Activated naive CD4-positive, alpha-beta T cell treated with Interleukin-2 at 50 U/mL for 16 hours (primary cell): ENCODE measurements around the gene SRGN.
"Not testable (repeated sequence)": the region's sequence is repeated elsewhere in the genome, so short reads cannot be mapped to it uniquely, and the experiment has no call there.

Source experiments
- DNase-seq: peaks from one replicate; pipeline ENCODE4 v3.0.0-alpha.2; 2020

SRGN gene, protein sequence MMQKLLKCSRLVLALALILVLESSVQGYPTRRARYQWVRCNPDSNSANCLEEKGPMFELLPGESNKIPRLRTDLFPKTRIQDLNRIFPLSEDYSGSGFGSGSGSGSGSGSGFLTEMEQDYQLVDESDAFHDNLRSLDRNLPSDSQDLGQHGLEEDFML

DNA sequence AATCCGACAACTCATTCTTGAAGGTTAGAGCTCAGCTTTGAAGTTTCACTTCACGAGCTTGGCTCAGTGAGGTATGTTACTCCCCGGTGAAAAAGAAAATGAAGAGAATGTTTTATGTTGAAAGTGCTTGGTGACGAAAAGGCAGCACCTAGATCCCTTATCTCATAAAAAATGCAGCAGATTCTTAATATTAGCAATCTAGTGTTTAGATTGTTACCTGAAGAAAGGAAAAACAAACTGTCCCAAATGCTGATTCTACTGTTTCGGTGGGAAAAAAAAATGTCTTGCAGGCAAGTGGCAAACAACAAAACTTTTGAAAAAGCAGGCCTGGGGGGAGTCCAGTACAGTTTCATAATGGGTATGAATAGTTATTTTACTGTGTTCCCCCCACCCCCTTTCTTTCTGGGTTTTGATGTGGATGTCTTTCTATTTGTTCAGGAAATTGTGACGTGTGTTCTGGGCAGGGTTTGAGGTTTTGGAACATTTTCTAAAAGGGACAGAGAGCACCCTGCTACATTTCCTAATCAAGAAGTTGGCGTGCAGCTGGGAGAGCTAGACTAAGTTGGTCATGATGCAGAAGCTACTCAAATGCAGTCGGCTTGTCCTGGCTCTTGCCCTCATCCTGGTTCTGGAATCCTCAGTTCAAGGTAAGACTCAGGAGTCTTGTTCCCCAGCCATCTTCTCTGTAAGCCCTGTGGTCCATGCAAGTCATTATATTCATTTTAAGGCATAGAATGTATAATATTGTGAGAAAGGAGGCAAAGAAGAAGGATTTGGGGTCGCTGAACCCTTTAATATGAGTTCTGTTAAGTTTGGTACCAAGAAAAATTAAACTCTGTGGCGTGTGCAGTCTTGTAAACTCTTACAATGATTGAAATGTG lies at the start of gene SRGN:
TSS of gene SRGN (plus strand) at position 514 of the 881 bp plus-strand sequence. CDS start at position 569, 55 bp downstream.
- DNase-seq, result peak; percentile 76

DNA sequence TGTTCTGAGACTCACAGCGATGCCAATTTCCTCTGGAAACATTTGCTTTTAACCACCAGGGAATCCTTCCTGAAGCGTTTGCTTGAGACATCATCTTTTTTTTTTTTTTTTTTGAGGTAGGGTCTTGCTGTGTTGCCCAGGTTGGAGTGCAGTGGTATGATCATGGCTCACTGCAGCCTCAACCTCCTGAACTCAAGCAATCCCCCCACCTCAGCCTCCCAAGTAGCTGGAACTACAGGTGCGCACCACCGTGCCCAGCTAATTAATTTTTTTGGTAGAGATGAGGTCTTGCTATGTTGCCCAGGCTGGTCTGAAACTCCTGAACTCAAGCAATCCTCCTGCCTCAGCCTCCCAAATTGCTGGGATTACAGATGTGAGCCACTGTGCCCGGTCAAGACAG lies 47.0 kb upstream of the SRGN start:
- not testable (repeated sequence) for DNase-seq

DNA sequence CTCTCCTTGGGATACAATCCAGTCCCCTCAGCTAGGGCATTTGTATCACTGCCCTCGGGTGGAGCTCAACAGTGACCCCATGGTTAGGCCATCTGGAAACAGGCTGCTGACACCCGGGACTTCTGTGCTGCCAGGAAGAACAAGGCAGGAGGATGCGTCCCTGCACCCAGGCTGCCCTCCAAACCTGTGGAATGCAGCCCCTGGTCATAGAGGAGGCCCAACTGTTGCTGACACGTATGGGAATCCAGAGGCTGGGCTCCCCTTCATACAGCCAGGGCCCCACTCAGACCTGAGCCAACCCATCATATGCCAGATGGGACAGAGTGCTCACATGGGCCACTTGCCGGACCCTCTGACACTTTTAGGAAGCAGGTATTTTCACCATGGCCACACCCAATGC lies 45.5 kb upstream of the SRGN start:
- no peak for DNase-seq

DNA sequence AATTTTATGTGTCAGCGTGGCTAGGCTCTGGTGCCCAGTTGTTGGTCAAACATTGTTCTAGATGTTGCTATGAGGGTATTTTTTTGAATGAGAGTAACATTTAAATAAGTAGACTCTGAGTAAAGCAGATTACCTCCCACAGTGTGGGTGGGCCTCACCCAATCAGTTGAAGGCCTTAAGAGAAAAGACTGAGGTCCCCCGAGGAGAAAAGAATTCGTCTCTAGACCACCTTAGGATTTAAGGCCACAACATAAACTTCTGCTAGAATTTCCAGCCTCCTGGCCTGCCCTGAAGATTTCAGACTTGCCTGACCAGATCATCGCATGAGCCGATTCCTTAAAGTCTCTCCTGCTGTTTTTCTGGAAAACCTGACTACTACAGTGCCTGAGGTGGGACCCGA lies 45.1 kb upstream of the SRGN start:
- DNase-seq, result no peak

DNA sequence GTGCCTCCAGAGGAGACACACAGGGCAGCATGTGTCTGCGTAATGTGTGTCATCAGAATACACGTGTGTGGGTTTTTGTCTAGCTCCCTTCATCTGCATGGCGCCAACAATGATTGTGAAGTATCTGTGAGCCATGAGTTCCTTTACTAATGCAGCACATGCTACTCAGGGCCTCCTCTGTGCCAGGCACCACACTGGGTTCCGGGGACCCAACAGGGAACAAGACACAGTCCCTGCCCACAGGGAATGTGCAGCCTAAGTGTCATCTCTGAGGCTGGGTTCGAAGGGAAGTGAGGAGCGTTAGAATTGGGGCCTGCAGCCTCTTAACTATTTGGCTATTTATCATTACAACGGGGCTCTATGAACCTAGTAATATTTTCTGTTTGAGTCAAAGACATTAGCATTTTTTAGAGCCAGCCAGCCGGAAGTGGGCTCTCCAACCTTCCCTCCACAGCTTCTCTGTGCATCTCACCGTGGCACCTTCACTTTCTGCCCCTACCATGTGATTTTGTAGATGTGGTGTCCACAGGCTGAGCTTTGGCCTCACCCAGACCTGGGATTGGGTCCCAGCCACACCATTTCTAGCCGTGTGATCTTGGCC lies 43.9 kb upstream of the SRGN start:
- peak; percentile 49 for DNase-seq

DNA sequence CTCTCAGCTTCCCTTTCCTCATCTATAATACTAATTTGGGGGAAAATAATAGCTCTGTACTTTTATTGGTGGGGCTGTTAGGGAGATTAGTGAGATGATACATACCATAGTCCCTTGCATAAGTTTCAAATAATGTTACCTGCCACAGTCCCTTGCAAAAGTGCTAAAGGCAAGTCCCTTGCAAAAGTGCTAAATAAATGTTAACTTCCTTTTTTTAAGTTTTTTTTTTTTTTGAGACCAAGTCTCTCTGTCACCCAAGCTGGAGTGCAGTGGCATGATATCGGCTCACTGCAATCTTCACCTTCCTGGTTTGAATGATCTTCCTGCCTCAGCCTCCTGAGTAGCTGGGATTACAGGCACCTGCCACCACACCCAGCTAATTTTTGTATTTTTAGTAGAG lies 43.4 kb upstream of the SRGN start:
- DNase-seq, result no peak

DNA sequence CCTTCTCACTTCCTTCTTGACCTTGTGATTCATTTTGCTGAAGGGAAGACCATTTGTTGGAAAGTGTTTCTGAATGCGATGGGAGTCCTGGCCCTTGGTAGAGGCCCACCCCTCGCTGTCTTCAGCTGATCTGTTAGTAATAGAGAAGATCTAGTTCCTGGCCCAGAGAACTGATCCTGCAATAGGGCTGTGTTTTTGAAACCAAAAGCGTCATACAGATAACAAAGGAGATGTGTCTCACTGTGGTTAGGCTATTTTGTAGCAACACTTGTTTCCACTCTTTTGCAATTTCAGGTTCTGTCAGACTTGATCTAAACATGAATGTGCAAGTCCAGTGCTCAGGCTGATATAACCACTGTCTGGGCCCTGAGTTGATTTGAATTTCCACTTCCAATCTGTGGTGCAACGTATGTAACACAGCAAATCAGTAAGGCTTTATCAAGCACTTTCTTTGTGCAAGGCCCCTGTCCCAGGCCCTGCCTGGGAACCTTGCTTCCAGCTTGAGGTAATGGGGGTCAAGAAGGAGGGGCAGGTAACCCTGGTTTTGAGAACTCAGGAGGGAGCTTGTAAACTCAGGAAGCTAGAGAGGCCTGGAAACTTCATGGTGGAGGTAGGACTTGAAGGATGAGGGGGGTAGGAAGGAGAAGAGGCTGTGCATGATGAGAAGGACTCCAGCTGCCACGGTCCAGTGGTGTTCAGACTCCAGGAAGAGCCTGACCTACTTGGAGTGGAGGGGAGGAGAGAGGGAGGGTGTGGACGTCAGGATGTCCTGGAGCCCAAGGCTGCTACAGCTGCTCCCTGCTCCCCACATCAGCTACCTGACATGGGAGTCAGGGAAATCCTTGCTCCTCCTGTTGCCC lies 42.2 kb upstream of the SRGN start:
- peak; percentile 50 for DNase-seq

DNA sequence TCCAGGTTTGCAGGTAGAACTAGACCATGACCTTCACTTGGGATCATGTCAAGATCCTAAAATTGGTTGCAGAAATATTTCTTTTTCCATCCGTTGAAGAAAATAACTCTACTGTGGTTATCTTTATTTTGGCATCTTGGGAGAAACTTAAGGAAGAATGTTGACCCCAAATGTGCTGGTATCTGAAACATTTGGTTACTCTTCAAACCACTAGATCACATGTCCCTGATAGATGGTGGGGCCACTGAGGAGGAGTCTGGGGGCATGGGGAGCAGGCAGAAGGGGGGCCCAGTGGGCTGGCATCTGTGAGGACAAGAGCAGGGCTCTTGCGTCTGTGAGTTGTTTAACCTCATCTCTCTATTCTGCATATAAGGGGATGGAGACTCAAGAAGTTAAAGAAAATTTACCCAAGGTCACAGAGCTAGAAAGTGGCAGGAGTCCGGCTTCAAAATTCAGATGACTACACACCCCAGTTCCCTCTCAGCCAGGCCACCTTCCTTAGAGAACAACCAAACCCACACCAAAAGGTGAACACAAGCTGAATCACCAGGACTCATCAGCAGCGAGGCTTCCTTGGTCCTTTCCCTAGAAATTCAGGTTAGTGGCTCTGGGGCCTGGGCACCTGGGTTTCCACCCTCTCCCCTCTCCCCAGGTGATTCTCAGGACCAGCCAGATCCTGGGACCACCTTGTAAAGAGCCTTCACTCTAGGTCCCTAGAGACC lies 40.6 kb upstream of the SRGN start:
- DNase-seq, result no peak

DNA sequence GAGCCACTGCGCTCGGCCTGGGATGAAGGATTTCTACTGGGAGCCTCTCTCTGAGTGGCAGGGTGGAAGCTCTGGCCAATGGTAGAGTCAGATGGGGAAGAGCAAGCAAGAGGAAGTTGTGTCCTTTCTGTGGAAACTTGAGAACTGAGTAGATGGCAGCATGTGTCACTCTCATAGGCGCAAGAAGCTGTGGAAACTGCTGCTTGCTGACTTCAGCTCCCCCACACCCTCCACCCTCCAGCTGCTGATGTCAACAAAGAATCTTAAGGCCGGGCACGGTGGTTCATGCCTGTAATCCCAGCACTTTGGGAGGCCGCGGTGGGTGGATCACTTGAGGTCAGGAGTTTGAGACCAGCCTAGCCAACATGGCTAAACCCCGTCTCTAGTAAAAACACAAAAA lies 39.8 kb upstream of the SRGN start:
- DNase-seq, result peak; percentile 34

DNA sequence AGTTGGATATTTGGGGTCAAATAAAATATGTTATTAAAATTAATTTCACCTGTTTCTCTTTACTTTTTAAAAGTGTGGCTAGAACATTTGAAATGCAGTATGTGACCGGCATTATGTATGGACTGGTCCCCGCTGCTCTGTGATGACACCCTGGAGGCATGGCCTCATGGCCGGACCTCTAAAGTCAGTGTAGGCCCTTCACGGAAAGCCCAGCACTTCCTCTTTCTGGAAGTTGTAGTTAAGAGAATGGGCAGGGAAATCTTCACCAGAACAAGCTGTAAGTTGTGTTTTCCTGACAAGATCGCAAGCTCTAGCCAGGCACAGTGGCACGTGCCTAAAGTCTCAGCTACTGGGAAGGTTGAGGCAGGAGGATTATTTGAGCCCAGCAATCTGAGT lies 38.3 kb upstream of the SRGN start:
- no peak for DNase-seq

DNA sequence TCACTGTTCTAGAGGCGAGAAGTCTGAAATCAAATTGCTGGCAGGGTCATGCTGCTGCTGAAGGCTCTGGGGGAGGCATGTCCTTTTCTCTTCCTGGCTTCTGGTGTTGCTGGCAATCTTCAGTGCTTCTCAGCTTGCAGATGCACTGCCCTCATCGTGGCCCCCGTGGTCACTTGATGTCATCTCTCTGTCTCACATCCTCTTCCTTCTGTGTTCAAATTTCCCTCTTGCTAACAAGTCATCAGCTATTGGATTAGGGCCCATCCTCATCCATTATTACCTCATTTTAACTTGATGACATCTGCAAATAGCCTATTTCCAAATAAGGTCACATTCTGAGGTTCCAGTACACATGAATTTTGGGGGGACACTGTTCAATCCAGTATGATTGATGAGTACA lies 36.6 kb upstream of the SRGN start:
- no peak for DNase-seq

DNA sequence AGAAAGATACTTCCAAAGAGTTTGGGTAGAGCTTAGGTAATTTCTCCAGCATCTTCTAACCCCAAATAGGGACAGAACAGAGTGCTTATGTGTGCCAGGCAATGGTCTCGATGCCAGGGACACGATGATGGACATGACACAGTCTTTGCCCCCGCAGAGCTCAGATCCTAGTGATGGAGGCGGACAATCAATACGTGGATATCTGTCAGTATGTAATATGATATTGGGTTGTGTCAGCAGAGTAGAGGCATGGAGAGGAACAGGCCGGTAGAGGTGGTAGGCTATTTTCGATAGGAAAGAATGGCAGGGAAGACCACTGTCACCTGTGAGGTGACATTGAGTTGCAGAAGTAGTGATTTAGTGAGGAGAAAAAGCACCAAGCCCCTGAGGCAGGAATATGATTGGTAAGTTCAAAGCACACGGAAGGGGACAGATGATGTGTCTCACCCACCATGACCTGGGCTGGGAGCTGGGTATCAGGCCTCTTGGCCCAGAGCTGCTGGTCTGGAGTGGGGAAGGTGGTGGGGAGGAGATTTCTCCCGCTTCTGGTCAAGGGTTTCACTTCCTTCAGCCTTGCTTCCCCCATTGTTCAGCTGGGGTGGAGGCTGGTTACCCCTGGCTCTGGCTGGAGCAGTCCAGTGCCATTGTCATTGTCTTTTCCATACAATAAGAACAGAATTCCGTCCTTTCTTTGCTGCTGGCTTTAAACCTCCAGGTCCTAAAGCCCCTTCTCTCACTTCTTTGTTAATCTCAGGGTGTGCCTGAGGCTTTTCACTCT lies 36.0 kb upstream of the SRGN start:
- DNase-seq, result no peak

DNA sequence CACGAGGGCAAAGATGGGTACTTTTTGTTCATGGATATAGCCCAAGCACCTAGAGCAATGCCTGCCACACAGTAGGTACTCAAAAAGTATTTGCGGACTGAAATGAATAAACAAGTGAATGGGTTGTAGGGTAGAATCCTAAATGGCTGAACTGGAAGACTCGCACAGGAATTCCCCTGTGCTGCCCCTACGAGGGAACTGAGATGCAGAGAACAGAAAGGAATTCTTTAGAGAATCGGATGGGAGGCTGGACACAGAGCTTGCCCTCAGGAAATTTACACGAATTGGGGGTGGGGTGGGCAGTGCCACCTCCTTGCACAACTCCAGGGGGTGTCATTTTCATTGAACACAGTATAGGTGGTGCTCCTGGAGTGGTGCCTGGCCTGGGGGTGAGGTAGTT lies 35.2 kb upstream of the SRGN start:
- no peak for DNase-seq

DNA sequence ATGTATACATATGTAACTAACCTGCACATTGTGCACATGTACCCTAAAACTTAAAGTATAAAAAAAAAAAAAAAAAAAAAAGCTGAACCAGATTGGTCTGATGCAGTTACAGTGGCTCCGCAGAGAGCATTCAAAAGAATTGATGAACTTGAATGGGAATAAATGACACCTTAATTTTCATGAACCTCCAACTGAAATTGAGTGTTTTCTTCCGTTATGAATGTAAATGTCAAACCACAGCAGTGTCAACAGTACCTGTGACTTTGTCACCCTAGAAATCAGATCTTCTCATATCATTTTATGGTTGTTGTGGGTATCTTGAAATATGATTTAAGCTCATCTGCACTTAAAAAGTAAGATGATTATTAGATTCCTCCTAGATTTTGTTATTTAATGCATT lies 32.7 kb upstream of the SRGN start:
- no peak for DNase-seq

DNA sequence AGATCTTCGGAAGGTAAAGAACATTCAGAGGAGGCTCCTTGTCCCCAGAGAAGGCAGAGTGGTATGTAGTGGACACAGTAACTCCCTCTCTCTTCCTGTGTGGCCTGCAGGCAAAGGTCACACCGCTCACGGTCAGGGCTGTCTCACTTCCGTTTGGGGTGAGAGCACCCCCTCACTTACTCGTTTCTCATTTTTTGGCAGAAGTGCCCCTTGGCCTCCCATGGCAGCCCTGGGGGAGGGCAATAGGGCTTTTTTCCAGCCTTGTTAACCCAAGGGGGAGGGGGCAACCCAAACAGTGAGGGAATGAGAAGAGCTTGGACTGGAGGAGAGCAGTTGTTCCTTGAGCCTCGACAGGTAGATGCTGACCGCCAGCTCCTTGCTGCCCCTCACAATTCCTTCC lies 31.8 kb upstream of the SRGN start:
- no peak for DNase-seq

DNA sequence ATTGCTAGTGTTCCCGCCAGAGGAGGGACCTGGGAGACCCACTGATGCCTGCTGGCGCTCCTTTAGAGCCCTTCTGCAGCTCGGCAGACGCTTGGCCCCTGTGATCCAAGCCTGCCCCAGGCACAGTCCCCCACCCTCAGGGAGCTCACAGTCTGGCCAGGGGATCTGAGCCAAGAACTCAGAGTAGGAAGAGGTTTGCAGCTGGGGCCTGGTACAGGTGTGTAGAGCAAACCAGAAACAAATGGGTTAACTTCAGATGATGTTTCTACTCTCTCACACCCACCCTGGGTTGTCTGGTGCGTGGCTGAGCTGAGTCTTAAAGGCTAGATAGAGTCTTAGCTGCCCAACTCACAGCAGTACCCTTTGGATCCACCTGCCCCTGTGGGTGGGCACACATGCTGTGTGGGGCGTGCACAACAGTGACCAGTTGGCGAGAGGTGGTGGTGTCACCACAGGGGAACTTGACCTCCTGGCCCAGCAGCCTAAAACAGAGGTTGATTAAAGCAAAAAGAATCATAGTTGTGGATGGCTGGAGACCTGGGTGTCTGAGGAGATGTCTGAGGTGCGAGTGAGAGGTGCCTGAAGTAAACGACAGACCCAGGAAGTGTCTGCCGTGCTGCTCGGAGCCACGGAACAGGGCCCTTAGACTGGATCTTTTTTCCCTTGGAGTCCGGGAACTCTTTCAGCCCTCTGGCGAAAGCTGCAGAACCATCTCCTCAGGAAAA lies 31.2 kb upstream of the SRGN start:
- no peak for DNase-seq

DNA sequence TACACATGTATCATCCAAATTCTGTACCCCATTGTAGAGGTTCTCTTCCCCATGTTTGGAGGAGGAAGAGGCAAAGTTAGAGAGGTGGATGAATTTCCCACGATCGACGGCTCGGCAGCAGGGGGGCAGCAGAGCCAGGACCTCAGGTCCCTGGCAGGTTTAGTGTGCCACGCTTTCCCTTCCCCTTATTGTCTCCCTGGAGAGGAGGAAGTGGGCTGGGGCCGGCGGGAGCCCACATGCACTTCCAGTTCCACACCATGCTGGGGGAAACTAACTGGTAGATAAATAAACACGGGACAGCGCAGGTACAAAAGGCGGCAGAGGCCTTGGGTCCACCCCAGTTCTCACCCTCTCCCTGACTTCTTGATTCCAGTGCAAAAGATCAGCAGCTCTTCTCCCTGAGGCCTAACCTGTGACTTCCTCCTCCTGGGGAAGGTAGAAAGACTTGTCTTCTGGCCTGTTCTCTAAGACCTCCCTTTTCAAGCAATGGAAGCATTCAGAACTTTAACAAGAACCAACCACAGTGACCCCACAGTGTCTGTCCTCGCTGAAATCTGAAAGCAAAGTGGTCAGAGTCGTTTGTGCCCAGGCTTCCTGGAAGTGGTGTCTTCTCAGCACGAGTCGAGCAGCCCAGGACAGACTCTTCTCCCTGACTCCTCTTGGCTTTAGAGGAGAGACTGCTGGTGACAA lies 30.5 kb upstream of the SRGN start:
- DNase-seq, result no peak

DNA sequence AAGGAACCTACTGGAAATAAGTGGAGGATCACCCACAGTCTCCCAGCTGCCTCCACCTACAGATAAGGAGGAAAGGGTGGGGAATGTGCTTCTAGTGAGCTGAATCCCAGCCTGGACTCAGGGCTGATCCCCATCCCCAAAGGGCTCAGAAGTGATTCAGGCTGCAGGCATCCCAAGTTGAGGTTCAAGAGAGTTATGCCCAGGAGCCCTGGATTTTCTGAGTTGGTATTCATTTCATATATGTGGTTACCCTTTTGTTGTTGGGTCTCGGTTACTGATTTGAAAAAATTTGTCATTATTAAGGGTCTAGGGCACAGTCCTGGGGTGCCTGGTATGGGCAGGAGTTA lies 30.0 kb upstream of the SRGN start:
- DNase-seq, result no peak

DNA sequence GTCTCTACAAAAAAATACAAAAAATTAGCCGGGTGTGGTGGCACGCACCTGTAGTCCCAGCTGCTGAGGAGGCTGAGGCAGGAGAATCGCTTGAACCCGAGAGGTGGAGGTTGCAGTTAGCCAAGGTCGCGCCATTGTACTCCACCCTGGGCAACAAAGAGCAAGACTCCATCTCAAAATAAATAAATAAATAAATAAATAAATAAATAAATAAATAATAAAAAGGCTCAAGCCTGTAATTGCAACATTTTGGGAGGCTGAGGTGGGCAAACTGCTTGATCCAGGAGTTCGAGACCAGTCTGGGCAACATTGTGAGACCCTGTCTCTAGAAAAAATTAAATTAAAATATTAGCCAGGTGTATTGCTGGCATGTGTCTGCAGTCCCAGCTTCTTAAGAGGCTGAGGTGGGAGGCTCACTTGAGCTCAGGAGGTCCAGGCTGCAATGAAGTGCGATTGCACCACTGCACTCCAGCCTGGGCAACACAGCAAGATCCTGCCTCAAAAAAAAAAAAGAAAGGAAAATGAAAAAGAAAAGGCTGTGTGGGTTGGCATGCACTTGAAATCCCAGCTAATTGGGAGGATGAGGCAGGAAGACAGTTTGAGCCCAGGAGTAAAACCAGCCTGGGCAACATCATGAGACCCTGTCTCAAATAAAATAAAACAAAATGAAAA lies 27.6 kb upstream of the SRGN start:
- no peak for DNase-seq
